ENCODE measurements around the gene XRCC4.

Gene XRCC4

DNA sequence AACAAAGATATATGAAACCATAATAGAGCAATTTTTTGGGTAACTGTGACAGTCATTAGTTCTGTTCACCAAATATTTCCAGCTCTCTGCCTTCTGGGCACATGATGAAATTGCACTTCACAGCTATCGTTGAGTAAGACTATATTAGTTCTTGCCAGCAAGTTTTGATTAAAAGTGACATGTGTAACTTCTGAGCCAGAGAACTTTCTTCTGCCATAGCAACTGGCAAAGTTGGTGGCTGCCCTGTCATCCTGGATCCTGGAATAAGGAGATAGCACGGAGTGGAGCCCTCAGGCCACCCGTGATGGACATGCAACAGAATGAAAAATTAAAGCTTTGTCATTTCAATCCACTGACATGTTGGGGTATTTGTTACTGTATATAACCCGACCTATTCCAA, 199.8 kb downstream of the XRCC4 start:
- DNase-seq (ENCODE audit: low spot score): no peak

DNA sequence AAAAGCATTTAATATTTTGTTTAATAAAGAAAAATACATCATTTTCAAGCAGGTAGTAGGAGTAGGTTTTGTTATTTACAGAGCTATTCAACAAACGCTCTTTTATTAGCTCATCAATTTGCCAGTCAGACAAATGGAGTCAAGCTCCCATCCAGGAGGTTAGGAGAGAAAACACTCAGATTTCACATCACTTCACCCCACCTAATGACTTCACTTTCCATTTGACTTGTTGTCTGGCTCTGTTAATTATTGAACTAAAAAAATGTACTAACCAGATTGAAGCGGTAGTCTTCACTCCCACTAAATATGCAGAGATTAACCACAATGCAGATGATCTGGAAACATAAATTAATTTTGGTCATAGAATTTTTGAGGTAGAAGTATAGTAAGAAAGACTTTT, 200.6 kb downstream of the XRCC4 start:
- DNase-seq (ENCODE audit: low spot score): no peak

DNA sequence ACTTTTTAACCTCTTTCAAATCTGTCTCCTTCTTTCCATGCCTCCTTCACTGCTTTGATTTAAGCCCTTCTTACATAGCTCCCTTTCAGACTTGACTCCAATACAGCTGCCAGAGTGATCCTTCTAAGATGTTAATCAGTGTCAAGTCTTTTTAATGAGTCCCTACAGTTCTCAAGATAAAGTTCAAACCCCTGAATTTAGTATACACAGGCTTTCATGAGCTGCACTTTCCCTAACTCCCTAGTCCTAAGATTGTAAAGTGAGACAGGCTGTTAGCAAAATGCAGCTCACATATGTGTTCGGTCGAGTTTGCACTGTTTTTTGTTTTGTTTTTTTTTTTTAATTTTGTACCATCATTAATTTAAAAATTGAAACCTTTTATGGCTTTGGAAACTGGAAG, 203.8 kb downstream of the XRCC4 start:
- DNase-seq (ENCODE audit: low spot score): no peak

DNA sequence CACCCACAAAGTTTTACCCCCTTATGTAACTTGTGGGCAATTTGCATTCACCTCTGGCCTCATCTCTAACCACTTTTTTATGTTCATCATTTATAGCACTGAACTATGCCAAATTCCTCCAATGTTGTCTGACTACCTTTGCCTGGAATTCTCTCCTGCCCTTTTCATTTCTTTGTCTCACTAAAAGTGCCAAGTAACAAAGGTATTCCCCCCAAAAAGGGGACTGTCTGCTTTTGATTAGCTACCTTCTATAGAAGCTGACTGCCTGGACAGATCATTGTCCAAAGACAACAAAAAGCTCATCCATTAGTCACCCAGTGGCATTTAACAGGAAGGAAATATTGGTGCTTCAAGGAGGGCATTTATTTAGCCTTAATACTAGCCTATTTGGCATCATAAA, 204.3 kb downstream of the XRCC4 start:
- no peak for DNase-seq (ENCODE audit: low spot score)

DNA sequence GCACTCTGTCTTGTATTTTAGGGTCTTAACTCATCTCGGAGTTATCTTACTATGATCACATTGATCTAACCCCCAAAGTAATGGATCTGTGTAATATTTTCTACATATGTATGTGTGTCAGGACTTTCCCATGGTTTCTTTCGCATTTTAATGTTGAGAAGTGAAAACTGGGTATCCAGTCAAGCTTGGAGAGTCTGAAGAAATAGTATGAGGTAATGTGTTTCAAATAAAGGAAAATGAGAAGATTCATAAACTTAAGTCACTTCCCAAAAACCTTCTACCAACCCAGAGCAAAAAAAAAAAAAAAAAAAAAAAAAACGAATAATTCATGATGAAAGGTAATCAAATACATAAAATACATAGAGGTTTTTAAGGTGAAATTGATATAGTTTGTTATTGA, 206.4 kb downstream of the XRCC4 start:
- no peak for DNase-seq (ENCODE audit: low spot score)

DNA sequence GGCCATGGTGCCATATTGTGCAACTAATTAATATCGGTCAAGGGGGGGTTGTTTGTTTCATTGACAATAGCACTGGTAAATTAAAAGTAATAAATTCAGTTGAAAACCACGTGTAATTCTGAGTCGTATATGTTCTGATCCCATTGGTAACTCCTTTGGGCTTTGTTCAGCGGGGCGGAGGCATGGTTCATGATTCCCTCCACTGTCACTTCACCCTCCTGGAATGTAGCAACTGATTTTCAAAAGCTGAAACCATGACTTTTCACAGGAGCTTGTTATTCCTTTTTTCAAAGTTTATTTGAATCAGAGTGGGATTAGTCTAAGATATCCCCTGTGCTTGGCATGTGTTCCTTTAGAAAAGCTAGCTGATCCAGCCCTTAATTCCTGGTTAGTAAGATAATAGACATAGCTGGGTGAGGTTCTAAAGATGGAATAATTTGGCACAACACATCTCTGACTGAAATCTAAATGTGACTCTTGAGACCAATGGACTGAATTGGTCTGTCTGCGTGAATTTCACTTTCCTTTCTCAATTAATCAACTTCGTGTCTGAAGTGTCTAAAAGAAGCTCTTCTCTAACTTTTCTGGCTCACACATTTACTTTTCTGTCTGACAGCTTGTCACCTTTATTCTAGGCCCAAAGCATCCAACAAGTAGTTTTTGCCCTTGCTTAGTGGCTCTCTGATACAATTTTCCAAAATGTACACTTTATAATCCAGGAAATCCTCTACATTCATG, 208.5 kb downstream of the XRCC4 start:
- no peak for DNase-seq (ENCODE audit: low spot score)

DNA sequence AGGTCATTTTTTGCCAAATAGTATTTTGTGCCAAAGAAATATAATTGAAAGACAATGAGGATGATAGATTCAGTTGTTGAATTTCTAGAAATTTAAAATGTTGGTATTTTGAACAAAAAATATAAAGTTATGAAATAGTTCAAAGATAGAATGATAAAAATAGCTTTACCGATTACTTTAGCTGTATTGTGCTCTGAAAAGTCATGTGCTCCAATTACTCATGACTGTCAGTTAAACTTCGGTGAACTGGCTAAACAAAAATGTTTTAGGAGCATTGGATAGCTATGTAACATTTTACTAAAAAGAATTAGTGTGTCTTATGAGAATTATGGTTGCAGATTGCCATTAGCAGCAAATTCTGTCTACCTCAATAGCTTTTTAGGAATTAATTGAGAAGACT, 216.9 kb downstream of the XRCC4 start:
- no peak for DNase-seq (ENCODE audit: low spot score)

DNA sequence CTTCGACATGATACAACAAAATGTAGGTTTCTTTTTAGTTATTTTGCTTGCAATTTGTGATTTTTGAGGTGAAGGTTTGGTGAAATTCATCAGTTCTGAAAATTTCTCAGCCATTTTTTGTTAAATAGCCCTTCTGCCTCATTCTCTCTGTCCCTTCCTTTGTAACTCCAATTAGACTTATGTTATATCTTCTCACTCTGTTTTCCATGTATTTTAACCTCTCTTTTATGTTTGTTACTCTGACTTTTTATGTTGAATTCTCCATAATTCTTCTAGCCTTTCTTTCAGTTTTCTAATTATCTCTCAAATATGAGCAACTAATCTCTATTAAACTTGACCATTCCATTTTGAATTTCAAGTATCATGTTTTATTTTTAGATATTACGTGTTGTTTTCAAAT, 222.0 kb downstream of the XRCC4 start:
- no peak for DNase-seq (ENCODE audit: low spot score)

DNA sequence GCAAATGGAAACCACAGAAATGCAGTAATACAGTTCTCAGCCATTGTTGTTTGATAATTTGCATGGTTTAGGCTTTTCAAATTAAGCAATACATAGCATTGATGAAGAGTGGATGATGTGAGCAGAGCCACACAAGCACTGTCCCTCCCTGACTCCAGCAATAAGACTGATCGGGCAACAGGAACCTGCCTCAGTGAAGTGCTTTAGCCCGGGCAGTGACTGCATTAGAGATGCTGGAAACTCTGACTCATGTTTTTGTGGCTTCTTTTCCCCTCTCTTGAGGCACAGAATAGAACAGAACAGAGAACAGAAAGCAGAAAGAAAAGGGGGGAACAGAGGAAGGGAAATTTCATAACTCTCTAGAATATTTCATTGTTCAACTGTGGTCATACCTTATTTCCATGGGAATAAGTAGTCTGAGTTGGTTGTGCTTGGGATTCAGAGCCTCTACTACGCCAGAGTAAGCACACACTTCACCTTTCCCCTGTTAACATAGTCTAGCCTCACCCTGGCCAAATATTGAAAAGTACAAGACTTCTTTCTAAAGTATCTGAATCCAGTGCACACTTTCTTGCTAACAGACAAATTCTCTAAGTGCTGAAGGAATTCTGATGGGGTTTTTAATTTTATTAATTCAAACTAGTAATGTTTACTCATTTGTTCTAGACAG, 229.4 kb downstream of the XRCC4 start:
- DNase-seq (ENCODE audit: low spot score): peak; percentile 11

DNA sequence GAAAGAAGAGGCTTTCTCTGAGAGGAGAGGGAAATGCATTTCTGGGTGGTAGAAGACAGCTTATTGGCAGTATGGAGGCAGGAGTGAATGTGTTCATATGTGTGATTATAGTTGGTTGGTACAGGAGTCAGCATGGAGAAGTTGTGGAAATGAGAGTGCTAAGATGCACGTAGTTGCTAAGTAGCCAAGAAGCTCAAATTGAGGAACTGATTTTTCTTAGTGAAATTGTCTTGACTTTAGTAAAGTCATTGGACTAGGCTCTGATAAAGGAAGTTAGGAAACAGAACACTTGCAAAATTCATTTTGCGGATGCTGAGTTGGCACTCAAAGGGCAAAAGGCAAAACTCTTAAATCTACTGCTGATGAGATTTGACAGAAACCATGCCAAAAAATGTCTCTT, 235.3 kb downstream of the XRCC4 start:
- DNase-seq (ENCODE audit: low spot score): no peak

DNA sequence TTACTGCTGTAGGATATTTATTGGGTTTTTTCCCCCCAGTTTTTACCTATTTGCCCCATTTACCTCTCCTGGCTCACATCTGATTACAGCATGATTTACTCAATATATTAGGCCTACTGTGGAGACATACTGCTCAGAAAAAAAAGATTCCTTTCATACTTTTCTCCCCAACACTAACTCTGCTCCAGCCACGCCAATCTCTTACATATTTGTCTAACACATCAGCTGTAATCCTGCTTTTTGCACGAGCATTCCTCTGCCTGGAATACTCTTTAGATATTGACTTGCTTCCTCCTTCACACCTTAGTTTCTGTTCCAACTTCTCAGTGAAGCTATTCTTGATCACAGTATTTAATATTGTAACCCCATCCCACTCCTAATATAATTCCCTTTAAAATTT, 236.1 kb downstream of the XRCC4 start:
- no peak for DNase-seq (ENCODE audit: low spot score)

DNA sequence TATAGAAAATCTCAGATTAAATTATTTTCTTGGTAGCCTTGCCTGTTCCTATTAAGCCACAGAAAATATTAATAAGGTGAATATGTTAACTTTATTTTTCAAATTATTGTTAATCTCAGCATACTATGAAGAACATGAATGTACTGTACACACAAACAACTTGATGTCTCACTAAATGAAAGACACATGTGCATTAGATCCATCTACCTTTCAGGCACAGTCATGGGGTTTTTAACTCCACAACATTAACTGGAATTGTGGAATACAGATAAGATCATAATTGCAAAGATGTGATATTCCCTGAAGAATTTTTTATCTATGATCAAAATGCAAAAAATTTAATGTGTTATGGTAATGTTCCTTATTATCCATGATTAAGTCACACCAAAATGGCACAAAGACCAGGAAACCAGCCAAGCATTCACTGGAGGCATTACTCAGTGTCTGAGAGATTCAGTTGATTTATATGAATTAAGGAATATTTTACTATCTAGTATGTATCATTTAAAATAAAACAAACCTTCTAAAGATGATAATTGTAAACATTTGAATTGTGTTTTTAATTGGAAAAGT, 244.2 kb downstream of the XRCC4 start:
- DNase-seq (ENCODE audit: low spot score): no peak

DNA sequence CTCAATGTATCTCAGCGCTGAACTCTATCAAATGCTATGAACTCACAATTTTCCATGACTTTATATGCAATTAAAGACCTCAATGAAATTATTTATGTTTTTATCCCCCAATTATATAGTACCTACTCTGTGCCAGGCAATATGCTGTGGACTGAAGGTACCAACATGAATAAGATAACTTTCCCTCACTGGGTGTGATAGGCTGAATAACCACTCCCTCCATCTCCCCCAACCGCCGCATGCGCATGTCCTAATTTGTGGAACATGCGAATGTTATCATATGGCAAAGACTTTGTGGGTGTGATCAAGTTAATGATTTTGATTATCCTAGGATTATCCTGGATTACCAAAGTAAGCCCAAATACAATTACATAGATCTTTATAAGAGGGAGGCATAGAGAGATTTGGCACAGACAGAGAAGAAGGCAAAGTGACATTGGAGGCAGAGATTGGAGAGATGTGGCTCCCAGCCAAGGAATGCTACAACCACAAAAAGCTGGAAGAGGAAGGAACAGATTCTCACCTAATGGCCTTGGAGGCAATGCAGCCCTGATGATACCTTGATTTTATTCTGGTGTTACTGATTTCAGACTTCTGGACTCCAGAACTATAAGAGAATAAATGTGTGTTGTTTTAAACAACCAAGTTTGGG, 245.1 kb downstream of the XRCC4 start:
- DNase-seq (ENCODE audit: low spot score): no peak

DNA sequence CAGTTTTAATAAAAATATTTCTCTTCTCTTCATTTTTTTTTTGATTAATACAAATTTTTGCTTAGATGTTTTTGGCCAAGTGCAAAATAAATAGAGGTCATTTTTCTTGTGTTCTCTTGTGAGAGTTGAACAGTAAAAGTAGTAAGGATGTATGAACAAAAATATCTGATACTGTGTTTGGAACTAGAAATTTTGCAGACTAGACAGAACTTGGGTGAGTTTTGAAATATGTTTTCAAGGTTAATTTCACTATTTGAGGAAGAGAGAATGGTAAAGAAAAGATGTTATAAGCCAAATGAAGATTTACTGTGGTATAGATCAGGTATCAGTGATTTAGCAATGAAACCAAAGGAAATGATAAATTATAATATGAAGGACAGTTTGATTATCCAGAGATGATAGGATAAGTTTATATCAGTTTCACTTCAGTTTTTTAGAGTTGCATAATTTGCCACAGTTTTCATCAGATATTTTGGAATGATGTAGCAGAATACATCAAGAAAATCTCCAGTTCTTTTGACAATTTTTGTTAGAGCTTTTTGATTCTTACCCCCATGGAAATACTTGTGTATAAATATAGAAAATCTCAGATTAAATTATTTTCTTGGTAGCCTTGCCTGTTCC, 246.3 kb downstream of the XRCC4 start:
- no peak for DNase-seq (ENCODE audit: low spot score)

DNA sequence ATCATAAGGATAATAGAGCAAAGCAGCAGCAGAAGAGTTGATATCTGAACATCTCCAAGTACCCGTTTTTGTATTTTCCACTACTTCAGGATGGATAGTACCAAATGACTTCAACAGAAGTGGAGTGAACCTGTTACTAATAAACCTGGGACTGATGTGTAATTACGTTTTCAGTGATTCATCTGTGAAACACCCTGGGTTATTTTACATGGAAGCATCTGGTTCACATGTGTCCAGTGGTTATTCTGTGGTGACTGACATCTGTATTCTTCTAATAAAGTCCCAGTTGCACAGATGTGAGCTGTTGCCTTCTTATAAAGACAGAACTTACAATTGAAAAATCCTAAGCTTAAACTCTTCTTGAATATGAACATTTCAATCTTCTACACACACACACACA, 254.5 kb downstream of the XRCC4 start:
- DNase-seq (ENCODE audit: low spot score): no peak

DNA sequence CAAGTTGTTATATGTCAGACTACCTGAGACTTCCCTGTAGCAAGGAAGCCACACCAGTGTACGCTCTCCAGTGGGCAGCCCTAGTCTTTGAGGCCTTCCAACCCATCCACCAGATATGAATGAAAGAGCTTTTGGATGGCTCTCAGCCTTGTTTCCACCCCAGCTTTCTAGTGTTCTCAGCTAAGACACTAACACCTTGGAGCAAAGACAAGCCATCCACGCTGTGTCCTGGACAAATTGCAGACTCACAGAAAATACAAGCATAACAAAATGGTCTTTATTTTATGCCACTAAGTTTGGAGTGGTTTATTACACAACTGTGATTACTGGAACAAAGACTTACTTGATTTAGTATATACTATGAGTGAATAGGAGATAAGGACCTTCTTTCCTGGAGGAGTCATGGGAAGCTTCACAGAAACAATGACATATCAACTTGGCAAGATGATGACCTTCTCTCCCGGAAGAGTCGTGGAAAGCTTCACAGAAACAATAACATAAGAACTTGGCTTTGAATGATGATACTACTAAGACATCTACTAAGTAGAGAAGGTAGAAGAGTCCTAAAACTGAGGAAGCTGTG, 260.2 kb downstream of the XRCC4 start:
- no peak for DNase-seq (ENCODE audit: low spot score)

DNA sequence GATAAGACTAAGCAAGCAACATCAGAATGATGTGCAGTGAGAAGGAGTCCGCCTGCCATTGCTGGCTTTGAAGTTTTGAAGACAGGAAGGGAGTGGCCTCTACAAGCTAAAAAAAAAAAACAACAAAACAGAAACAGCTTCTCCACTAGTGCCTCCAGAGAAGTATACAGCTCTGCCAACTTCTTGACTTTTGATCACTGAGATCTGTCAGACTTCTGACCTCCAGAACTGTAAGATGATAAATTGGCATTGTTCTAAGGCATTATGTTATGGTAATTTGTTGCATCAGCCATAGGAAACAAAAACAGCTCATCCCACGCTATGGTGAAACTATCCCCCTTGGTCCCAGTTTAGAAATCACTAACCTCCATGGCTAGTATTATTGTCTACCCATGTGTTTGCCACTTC, 263.2 kb downstream of the XRCC4 start:
- no peak for DNase-seq (ENCODE audit: low spot score)

DNA sequence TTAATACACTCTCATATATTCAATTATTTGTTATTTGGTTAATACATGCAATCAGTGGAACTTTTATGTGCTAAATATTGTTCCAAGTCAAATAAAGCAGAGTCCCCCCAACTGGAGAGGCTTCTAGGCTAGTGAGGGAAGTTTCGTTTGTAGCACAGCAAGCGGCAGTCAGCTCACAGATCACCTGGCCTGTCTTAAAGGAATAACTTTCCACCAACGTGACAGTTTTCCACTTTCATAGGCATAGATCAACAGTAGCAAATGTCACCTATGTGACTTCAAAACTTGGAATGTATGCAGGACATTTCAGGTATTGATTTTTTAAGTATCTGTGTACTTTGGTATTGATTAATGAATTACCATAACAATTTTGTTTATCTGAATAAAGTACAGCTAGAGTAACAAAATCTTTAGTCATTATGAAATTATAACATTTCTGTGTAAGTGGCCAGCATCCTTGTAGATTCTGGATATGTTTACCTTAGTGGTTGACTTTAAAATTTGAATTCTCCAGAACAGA, 264.5 kb downstream of the XRCC4 start:
- no peak for DNase-seq (ENCODE audit: low spot score)

DNA sequence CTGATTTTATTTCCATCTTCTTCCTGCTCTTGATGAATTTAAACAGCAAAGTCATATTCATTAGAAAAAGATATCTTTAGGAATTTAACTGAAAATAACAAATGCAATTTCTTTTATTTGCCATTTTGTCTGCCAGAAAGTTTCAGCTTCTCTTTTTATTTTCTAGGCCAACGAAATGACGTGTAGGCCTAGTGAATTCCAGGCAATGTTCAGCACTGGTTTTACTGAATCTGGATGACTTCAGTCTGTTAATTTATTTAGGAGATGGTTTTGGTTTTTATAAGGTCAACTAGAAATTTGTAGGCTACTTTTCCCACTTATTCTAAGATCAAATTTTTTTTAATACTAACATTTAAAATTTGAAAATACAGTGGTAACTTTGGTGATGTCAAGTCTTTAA, 265.1 kb downstream of the XRCC4 start:
- DNase-seq (ENCODE audit: low spot score): no peak

DNA sequence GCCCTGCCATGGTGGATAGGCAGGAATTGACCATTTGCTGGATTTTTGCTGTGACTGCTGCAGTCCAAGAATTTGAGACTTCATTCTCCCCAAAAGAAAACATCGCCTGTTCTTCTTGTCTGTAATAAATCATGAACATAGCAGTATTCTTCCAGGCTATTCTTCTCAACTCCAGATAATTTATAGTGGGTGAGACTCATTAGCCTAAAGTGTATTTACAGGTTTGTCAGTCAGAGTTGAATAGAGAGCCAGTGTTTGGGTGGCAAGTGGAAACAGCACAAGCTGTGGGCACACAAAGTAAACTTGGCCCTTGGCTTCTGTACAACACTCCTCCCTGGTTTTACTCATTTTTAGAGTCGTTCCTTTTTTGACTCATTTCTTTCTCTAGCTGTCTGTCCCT, 266.0 kb downstream of the XRCC4 start:
- no peak for DNase-seq (ENCODE audit: low spot score)

DNA sequence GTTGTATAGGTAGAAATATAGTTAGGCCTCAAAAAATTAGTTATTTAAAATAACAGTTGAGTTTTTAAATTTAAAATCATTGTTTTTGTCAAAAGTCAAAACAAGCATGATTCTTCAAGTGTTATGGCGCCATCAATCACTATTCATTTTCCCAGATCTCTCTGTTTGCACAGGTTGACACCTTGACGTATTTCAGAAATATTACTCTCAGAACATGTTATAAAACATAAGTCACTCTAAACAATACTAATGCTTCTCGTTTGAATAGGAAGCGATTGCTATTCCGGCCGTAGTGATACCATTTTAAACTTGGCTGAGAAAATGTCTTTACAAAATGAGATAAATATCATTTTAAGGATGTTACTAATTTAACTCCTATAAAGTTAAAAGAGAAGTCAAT, 268.1 kb downstream of the XRCC4 start:
- DNase-seq (ENCODE audit: low spot score): no peak

DNA sequence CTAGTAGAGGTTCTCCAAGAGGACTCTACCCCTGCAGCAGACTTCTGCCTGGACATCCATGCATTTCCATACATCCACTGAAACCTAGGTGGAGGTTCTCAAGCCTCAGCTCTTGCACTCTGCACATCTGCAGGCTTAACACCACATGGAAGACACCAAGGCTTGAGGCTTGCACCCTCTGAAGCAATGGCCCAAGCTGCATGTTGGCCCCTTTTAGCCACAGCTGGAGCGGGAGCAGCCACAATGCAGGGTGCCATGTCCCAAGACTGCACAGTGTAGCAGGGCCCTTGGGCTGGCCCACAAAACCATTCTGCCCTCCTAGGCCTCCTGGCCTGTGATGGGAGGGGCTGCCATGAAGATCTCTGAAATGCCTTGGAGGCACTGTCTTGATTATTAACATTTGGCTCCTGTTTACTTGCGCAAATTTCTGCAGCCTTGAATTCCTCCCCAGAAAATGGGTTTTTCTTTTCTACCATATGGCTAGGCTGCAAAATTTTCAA, 271.0 kb downstream of the XRCC4 start:
- DNase-seq (ENCODE audit: low spot score): no peak

Data from iPS-NIHi11 (cell line).